GM21423 (cell line): Measurements from ENCODE around the gene CRMP1.

ENCODE experiments used
- ATAC-seq: cut with Tn5 transposase; IDR thresholded peaks from one replicate; pipeline ENCODE4 v1.9.1; 2021; ENCODE audit warnings: mild to moderate bottlenecking, moderate library complexity; ENCODE audit not compliant: unreplicated experiment

CRMP1 gene

DNA sequence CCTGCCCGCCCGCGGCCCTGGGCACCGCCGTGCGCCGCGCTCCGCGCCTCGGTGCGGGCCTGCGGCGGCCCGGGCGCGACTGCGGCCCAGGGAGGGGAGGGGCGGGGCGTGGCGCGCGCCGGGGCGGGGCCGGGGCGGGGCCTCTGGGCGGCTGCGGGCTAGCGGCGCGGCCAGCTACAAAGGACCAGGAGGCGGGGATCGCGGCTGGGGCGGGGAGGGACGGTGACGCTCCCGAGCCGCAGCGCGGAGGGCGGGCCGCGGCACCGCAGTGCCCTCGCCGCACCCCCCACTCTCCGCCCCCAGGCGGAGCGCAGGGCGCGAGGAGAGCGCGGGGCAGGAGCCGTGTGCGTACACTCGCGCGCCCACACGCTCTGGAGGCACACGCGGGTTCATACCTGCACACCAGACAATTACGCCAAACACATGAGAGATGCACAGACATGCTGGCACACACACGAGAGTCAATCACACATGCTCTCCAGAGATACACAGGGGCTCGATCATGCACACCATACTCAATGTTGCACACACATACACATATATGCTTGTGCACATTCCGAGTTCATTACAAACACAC is at the start of gene CRMP1:
CRMP1 (minus strand) TSS at position 83 of the 577 bp plus-strand sequence. CDS start 117 bp downstream, outside the sequence.
- ATAC-seq, result no peak

DNA sequence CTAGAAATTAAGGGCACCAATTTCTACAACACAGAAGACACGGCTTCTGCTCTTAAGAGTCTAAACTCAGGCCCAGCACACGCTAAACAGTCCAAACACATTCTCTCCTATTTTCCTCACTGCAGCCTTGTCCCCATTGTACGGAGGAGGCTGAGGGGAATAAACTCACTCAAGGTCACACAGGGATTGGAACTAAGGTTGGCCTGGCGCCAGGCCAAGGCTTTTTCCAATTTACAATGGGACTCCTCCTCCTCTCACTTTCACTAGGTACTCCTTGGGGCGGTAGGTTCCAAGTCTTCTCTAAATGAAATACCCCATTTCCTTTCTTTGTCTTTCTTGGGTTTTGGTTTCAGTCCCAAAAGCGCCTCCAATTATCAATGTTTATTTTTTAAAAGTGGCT is 48.7 kb upstream of the CRMP1 start:
- ATAC-seq, result no peak

DNA sequence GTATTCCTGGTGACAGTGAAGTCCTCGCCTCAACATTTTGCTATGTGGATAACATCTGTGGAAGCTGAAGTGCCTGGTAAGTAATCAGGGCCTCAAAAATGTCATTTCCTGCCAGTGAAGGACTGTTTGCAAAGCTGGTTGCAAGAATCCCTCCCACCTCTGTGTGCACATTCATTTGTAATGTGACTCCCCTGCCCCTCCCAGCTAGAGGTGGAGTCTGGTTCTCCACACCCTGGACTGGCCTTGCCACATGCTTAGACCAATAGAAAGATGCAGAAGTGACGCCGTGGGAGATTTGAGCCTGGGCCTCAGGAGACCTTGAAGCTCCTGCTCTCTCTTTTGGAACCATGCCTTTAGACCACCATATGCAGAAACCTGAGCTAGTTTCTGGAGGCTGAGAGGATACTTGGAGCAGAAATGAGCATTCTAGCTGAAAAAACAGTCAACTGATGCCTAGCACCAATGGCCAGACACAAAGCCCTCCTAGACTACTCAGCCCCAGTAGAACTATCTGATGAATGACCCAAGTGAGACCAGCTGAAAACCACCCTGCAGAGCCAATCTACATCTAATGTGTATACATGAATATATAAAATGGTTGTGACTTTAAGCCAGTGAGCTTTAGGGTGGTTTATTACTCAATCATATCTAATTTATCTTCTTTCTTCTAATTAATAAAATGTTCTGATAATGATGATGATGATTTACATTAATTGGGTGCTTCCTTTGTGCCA is 47.8 kb upstream of the CRMP1 start:
- ATAC-seq, result no peak

DNA sequence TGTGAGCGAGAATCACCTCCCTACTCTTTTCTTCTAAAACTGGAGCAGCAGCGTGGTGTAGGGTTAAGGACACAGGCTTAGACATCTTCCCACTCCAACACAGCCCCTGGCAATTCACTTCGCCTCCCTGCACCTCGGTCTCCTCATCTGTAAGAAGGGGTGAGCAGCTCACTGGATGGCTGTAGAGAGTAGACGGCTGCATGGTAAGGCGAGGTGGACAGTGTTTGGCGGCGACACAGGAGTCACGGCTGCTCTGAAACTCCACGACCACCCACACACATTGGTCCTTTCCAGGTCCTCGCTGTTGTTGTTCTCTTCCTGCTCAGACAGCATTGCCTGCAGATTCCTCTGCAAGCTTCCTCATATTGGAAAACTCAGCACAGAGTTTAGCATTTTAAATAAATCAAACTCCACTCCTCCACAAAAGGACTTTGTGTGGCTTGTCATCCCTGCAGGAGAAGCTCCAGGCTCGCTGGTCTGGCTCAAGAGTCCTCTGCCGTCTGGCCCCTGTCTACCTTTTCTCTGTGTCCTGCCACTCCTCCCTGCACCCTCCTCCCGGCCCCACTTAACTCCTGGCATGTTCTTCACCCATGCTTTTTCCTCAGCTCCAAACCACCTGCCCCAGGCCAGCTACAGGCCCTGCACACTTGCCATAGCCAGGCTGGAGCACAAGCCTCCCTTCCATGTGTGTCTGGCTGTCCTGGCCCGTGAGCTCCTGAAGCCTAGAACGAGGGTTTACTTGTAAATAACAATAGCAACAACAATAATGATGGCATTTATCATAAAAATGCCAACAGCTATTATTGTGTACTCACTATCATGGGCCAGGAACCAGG is 41.3 kb upstream of the CRMP1 start:
- ATAC-seq, result no peak

DNA sequence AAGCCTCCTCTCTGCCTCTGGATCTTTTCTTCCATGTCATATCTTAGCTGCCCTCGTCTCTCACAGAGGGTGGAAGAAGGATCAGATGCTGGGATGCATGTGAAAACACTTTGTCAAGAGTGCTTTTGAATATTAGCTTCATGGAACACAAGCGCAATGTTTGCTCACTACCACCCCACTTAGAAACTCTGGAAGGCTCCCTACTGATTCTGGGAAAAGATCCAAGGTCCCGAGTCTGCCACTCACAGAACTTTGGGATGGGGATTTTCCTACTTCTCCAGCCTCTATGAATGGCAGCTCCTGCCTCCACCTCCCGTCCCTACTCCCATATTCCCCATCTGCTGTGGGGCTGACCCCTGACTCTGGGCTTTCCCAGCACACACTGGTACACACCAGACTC is 40.2 kb upstream of the CRMP1 start:
- no peak for ATAC-seq

DNA sequence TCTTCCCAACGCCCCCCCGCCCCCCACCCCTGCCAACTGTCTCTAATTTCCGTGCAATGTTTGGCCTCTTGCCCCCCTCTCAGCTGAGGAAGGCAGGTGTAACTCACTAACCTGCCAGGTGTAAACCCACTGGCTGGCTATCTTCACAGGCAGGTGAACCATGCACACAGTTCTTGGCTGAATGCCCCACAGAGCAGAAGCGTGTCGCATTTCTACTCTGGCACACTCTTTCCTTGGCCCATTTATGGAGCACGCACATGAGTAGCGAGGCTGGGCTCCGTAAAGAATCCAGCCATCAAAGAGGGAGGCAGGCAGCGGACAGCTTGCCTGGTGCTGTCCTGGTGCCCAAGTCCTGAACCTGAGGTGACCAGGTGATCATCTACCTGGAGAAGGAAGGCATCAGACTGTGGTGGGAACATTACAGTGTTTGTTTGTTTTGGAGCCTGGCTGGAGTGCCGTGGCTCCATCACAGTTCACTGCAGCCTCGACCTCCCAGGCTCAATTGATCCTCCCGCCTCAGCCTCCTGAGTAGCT is 39.2 kb upstream of the CRMP1 start:
- no peak for ATAC-seq

DNA sequence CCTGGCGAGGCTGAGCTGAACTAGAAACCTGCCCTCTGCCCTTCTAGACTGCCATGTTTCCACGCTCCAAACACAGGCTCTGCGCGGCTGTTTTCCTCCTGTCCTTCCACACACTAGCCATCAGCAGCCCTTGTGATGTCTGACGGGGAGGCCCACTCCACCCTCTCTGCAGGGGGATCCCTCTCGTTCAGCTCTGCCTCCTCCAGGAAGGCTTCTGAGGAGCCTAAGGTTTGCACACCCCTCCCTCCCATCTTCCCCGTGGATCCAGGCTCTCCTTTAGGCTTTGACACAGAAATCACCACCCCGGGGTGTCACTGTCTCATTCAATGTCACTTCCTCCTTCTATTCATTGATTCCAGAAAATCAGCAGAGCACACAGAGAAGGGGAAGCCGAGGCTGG is 38.6 kb upstream of the CRMP1 start:
- no peak for ATAC-seq

DNA sequence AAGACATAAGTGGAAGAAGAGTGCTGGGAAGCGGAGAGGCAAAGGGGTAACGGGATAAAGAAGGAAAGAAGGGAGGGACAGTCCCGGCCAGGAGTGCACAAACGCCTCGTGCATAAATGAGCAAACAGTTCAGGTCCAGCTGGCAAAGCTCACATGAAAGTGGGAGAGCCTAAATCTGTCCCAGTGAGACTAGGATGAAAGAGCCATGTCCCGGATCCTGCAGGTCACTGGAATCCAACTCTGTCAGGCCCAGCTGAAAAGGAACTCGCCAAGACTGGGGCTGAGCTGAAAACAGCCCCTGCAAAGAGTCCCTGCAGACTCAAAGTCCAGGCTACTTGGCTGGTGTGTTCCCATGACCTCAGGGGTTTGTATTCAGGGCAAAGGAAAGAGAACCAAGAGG is 38.0 kb upstream of the CRMP1 start:
- ATAC-seq, result no peak

DNA sequence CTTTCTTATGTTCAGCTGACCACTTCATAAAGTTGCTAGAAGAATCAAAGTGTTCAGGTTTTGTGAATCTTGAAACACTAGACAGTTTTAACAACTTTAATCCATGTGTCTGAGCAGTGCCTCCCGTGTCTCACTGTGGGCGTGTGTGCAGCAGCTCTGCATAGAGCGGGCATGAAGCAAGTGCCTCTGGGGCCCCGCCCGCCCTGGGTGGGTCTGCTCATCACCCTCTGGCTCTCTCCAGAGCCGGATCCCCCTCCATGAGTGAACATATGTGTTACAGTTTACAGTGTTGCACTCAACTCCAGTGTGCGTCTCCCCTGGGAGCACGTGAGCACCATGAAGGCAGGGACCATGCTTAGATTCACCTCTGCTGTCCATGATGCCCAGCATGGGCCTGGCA is 37.6 kb upstream of the CRMP1 start:
- no peak for ATAC-seq

DNA sequence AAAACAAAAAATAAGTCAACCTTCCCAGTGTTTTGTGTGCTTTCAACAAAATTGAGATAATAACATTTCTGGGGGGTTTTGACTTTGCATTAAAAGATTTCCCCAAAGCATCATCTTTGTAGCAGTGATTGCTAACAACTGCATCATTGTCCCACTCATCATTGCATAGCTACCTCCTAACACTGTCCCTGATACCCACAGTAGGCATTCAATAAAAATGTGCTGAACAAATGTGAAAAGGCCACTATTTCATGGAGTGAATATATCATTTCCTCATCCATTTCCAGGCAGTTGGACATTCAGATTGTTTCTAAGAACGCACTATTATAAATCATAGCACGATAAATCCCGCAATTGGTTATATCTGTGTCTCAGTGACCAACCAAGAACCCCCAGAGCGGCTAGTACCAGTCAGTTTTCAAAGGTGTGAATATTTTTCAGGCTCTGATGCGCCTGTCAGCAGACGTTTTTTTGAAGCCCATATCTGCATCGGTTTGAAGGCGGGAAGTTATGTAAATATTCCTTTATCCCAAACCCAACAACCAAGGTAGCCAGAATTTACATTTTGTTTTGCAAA is 36.0 kb upstream of the CRMP1 start:
- ATAC-seq, result no peak

DNA sequence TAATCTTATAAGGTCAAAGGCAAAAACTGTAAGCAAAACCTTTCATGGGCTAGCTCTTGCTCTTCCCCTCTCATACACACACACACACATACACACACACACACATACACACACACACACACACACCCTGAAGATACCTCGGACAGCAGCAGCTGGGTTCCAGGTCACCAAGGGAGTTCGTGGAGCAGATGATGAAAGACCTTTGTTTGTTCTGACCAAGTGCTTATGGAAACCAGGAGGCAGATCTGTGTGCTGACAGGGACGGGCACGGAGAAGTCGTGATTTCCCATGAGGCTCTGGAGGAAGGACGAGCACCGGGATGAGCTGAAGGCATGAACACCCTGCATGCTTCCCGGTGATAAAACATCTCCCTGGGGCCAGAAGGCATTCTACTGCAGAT is 35.4 kb upstream of the CRMP1 start:
- ATAC-seq, result no peak

DNA sequence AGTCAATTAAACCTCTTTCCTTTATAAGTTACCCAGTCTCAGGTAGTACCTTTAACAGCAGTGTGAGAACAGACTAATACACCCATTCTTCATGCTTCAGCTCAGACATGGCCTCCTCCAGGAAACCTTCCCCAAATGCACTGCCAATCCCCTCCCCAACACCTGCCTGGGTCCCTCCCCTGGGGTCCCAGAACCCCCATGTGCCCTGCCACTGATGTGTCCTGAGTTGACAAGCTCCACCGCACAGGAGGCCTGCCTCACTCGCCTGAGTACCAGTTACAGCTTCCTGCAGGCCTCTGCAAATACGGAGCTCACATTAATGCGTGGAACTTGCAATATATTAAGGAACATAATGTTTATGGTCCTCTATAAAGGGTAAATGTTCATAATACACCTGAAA is 34.9 kb upstream of the CRMP1 start:
- ATAC-seq, result no peak

DNA sequence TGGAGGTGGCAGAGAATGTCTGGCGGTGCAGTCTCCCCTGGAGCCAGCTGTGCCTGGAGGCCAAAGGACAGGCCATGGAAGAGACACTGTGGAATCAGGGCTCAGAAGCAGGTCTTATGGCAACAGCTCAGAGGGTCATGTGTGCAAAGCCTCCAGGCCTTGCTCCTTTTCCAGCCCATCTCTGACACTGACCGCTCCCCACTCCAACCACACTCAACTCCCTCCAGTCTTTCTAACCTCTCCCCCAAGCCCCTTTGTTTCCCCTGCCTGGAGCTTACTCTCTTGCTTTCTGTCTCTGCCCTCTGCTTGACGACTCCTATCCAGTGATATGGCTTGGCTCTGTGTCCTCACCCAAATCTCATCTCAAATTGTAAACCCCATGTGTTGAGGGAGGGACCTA is 34.2 kb upstream of the CRMP1 start:
- no peak for ATAC-seq

DNA sequence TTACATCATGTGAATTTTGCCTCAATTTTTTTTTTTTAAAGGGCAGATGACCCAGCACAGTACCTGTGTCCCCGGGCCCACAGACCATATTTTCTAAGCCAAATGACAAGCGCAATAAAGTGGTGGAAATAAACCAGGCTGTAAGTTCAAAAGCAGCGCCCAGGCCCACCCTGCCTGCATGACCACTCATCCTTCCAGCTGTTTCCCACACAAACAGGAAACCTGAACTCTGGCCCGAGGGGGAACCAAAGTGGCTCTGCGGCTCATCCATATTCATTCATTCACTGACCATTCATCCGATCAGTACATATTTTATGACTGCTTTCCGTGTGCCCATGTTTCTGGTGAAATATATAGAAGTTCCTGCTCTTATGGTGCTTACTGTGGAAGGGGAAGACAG is 33.7 kb upstream of the CRMP1 start:
- ATAC-seq, result no peak

DNA sequence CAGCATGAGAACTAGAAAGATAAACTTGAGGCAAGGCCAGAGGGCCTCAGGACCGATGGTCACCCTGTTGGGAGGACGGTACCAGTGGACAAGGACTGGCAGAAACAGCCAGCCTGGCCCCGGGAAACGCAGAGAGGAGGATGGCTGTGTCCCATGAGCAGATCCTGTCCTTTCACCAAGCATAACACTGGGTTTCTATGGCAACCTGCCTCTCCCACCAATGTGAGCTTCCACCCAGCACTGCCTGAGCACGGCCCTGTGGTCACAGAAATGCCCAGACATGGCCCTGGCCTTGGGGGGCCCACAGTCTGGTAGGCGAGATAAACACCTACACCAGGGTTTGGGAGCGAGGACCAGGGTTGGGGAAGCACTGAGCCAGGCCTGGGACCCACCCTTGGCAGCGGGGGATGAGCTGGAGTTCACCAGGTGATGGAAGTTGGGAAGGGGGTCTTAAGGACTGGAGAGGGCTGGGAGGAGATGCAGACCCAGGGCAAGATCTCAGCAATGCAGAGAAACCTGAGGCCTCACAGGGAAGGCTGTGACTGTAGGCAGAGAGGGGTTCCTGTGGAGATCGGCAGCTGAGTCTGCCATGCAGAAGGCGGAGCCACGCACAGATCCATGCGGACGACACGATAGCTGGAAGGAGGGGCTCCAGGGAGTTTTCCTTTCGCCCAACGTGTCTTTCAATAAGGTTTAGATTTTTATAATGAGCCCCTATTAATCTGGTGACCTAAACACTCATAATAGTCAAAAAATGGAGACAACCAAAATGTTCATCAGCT is 32.7 kb upstream of the CRMP1 start:
- no peak for ATAC-seq

DNA sequence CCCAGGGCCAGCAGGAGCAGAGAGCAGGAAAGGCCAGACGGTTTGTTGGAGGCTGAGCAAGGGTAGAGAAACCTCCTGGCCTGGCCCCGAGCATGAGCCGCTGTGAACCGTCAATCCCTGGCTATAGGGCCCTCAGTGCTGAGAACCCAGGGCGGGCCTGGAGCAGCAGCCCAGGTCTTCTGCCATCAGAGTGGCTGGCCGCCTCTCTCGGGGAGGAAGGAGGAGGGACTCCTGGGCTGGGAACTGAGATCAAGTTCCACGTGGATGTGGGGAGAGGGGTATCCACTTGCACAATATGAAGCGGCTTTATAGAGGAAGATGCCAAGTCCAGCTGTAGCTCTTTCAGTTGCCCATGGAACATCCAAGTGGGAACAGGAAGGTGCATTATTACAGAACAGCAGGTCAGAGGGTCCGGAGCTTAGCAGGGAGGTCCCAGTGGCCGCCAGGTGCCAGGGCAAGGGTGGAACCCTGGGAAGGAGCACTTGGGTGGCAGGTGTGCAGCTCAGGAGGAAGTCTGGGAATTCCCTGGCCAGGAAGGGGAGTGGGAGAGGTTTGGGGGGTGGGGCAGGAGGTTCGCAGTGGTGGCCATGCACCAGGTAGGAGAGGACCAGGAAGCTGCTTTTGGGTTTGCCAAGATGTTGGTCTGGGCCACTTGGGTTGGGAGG is 31.7 kb upstream of the CRMP1 start:
- no peak for ATAC-seq

DNA sequence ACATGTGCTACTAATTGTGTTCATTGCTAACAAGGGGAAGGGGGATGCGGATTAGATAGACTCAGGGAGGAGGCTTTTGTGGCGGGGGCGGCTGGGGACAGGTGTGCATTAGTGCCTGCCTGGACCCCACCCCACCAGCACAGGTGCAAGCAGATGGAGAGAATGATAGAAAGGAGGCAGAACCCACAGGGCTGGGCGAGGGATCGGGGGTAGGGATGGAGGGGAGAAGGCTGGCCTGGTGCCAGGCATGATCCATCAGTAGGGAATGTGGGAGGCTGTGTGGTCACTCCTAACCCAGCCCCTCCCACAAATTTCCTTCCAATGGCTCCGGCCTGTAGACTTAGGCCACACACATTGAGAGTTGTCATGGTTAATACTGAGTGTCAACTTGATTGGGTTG is 30.5 kb upstream of the CRMP1 start:
- no peak for ATAC-seq

DNA sequence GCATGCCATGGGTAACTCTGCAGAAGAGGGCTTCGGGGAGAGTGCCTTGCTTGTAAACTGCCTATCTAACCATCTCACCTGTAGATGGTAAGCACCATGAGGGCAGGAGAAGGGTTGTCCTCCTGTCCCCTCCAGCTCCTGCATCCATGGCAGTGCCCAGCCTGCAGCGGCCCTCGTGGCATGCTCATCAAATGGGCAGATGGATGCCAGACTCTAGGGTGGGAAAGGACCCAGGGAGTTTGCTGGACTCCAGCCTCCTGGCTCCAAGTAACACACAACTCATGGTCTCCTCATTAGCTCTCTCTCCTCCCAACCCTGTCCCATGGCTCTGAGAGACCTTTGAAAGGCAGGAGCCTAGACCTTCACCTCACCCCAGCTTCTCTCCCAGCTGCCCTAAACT is 29.7 kb upstream of the CRMP1 start:
- ATAC-seq, result no peak

DNA sequence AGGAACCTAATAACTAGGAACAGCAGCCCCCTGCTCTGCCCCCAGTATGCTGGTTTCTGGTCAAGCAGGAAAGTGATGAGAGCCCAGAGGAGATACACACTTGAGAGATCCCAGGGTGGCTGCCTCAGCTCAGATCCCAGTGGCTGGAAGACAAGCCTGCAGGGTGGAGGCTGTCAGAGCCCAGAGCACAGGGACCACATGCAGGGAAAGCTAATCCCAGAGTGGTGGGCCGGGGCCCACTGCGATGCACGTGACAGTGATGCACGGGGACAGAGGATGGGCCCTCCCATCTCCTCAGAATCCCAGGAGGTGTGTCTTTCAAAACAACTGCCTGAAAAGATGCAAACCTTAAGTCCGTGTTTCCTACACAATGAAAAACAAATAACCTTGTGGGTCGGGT is 29.1 kb upstream of the CRMP1 start:
- no peak for ATAC-seq
